ENCODE measurements around the gene MAMLD1. TPM values are rescaled to one million over a fixed set of nuclear protein-coding genes. Genes with fewer than 3 reads are reported as not detected.

The MAMLD1 gene
- total RNA-seq, 4 donors from 2014 or later, result 4.5 to 10.3 (median 6.2) TPM

DNA sequence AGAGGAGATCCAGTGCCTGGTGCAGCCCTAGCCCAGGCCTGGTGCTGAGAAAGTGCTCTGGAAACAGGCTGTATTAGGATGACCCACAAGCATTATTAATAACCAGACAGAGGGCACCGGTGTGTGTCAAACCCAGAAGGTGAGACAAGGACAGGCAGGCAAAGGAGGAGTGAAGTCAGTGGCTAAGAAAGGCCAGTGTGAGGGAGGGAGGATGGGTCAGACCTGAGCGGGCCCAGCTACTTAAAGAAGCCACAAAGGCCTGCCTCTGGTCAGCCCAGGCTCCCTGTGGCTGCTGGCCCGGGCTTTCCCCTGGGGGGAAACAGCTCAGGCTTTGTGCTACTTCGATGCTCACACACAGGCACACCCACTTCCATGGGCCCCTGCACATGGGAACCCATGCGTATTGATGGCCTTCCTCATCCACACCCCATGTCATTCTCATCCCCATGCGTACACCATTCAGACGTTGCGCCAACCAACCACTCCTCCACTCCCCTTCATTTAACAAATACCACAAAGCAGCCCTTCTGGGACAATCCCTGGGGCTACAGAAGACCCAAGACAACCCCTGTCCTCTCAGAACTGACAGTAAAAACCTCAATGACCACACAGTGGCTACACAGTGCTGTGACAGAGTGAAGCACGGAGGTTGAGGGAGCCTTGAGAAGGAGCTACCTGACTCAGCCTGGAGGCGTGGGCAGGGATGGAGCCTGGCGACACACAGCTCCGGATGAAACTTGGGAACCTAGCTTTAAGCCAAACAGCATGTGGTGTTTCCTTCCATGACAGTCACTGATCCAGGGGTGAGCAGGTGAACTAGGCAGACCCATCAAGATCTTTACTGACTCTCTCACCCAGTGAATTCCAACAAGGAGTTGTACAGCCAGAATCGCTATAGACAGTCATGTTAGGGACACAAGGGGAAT is 180.4 kb downstream of the MAMLD1 start:
- no peak for ATAC-seq (ENCODE audit: low FRiP score)
- TF ChIP-seq, protein P1, sequence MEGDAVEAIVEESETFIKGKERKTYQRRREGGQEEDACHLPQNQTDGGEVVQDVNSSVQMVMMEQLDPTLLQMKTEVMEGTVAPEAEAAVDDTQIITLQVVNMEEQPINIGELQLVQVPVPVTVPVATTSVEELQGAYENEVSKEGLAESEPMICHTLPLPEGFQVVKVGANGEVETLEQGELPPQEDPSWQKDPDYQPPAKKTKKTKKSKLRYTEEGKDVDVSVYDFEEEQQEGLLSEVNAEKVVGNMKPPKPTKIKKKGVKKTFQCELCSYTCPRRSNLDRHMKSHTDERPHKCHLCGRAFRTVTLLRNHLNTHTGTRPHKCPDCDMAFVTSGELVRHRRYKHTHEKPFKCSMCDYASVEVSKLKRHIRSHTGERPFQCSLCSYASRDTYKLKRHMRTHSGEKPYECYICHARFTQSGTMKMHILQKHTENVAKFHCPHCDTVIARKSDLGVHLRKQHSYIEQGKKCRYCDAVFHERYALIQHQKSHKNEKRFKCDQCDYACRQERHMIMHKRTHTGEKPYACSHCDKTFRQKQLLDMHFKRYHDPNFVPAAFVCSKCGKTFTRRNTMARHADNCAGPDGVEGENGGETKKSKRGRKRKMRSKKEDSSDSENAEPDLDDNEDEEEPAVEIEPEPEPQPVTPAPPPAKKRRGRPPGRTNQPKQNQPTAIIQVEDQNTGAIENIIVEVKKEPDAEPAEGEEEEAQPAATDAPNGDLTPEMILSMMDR (IDR thresholded peaks at IDR 0.05), result no peak
- no peak for DNase-seq (ENCODE audit: low spot score)

DNA sequence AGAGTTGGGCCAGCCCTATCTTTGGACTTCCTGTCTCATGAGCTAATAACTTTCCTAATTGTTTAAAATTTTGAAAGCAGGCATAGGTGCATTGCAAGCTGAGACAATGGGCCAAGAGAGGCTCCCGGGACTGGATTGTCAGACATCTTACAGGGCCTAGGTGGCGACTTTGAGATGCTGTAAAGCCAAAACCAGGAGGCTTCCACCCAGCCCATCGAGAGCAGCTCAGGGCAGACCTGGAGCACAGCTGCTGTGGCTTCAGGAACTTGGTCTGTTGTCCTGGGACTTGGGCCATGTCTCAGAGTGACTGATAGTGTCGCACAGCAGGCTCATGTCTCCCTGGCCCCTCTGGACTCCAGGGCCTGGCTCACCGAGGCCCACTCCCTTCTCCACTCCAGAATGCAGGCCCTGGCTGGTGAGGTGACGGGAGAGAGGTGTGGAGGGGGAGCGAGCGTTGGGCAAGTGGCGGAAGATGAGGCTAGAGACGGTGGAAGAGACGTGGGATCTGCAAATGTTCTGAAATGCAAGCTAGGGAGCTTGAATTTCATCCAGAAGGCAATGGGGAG is 181.2 kb downstream of the MAMLD1 start:
- TF ChIP-seq, protein P1 (IDR thresholded peaks at IDR 0.05), result no peak
- ATAC-seq (ENCODE audit: low FRiP score) (no peak), DNase-seq (ENCODE audit: low spot score) (no peak)

DNA sequence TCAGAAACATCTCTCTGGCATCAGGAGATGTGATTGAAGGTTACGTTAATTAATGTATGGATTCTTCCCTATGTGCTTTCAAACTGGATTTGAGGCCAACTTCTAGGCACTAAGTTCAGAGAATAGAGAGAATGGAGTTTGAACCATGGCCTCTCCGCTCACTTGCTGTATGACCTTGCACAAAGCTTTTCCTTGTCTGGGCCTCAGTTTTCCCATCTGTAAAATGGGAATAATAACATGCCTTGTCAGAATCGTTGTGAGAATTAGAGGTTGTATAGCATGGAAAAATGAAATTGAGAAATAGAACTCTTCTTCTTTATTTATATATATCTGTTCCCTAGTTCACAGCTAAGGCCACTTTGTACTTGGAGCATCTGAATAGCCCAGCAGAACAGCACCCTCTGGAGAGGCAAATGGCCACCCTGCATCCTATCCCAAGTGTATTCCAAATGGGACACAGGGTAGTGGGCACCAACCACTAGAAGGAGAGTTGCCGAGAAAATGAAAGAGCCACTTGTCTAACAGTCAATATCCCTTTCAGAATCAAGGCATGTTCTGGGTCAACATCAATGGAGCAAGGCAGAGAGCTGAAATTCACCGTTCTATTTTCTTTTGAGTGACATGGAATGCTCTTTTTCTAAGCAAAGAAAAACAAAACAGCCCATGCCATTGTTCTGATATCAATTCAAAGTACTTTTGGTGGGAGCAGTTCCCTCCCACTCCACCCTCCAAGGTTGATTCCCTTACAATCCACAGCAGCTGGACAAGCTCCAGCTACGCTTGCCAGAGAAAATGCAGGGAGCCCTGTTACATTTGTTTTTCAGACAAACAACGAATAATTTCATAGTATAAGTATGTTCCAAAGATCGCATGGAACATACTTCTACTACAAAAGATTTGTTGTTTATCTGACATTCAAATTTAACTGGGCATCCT is 182.0 kb downstream of the MAMLD1 start:
- no peak for ATAC-seq (ENCODE audit: low FRiP score)
- no peak for DNase-seq (ENCODE audit: low spot score)
- TF ChIP-seq, protein P1 (IDR thresholded peaks at IDR 0.05), result no peak

DNA sequence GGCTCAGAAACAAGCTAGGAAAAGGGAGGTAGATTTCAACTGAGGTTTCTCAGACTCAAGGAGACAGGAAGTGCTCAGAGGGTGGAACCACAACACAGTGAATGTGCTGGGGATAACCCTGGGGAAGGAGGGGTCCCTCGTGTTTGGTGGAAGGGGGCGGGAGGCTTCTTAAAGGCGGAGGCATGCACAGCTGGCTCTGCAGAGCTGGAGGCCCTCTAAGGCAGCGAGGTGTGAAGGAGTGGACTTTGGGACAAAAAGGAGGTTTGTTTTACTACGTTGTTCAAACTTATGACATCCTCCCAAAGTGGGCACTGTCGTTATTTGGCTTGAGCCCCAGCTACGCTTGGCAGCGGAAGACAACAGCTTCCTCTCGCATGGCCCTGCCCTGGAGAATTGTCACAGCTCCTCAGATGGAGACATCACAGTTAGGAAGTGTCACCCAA is 183.6 kb downstream of the MAMLD1 start:
- no peak for DNase-seq (ENCODE audit: low spot score)
- TF ChIP-seq, protein P1 (IDR thresholded peaks at IDR 0.05), result no peak
- ATAC-seq (ENCODE audit: low FRiP score), result no peak

DNA sequence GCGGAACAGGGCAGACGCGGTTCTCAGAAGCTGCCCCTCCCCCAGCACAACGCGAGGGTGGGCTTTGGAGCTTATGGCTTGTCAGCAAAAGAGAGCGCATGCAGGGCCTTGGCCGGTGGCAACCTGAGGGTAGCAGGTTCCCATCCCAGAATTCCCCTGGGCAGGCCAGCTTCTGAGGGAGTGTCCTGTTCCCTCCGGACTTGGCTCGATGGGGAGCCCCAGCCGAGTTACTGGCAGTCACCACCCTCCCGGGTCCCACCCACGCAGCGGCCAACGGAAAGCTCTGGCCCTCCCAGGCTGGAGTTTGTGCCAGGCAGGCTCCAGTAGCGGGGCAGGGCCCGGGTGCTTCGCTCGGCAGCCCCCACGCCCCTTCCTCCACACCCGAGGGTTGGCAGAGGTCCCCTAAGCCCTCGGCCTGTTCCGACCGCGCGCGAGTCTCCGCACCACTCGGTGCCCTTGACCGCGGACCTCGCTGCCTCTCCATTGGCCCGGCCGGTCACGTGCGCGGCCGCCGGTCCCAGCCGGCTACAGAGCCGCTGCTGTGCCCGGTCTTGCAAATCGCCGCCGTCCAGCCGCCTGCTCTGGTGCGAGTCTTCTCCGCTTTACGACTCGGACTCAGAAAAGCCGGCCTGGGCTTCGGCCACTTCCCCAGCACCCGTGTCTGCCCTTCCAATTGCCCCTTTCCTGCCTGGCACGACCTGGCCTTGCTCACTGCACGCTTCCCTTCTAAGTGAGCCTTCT is 184.4 kb downstream of the MAMLD1 start:
- TF ChIP-seq, protein P1 (IDR thresholded peaks at IDR 0.05), result no peak
- DNase-seq (ENCODE audit: low spot score) (peak; percentile 30), ATAC-seq (ENCODE audit: low FRiP score) (peak; percentile 85)

DNA sequence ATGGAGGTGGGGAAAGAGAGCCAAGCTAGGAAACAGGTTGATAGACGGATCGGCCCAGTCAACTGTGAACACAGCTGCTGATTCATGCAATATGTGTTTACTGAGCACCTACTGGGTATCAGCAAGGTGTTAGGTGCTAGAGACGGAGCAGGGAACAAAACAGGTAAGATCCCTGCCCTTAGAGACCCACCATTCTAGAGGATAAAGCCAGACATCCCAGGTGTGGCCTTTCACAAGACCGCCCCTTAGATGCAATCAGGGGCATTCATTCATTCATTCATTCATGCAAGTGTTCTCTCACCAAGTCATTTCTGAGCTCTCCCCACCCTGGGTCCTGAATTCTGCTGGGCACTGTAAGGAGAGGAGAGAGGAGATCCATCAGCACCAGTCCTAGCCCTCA is 185.1 kb downstream of the MAMLD1 start:
- DNase-seq (ENCODE audit: low spot score) (no peak), ATAC-seq (ENCODE audit: low FRiP score) (no peak)
- TF ChIP-seq, protein P1 (IDR thresholded peaks at IDR 0.05), result no peak

Data from omental fat pad (tissue), 4 donors.